K562 (cell line): ENCODE measurements around the gene MLLT3. TPM values are rescaled to one million over a fixed set of nuclear protein-coding genes. Genes with fewer than 3 reads are reported as not detected.

Source experiments
- ATAC-seq: fragments of 200-7000 bp; cut with Tn5 transposase; 3 replicates; pipeline ENCODE4 v1.9.1; 2020; ENCODE audit warnings: moderate library complexity
- BruUV-seq: library from RNA; stranded (reverse); fragments of 400-500 nt; replicated peaks from 2 replicates; lab custom pipeline; 2021; lab: Mats Ljungman, UMichigan
- CTCF ChIA-PET: fragments of 300-600 bp; formaldehyde crosslinking; extraction: SDS; loops from one replicate; lab custom pipeline; 2021; ENCODE audit warnings: low intra/inter-chr PET ratio; lab: Yijun Ruan, JAX
- POLR2A ChIA-PET: fragments of 300-600, 350-650 bp; sonication (Branson Sonifier 250); formaldehyde crosslinking; extraction: SDS; loops from one replicate; lab custom pipeline; 2021; ENCODE audit warnings: antibody characterized with exemption, inconsistent platforms; lab: Yijun Ruan, JAX
- DNase-seq, 4 experiments: peaks; one replicate each; pipeline versions ENCODE4 v3.0.0 to v3.0.0-alpha.2; 2011 to 2018; ENCODE audit warnings: low spot score in 3 of 4, mixed read lengths in 3 of 4; ENCODE audit errors: extremely low read depth in 1 of 4
- FAIRE-seq: peaks from 2 replicates; lab custom pipeline; 2011; peaks lifted over from hg19 to GRCh38; lab: Jason Lieb, UNC
- H2AFZ ChIP-seq: 2 replicates; pipeline ENCODE4 v1.6.0; 2011; ENCODE audit warnings: low read depth, low read length, control low read depth, inconsistent platforms
- H3K27ac ChIP-seq: fragments of 200-600 bp; 3 replicates; pipeline ENCODE4 v1.8.0; 2011; ENCODE audit warnings: low read depth, mild to moderate bottlenecking, control low read depth, inconsistent platforms, low read length, moderate library complexity, mixed read lengths; ENCODE audit errors: extremely low read depth
- H3K27me3 ChIP-seq, 2 experiments: fragments of 300-600 bp in 1 of 2; 2 replicates in 1 of 2; 3 replicates in 1 of 2; pipeline versions ENCODE4 v1.6.0 to v1.8.0; 2011; ENCODE audit warnings: inconsistent platforms in 2 of 2, low read length in 2 of 2, mild to moderate bottlenecking in 1 of 2, mixed read lengths in 1 of 2, moderate library complexity in 1 of 2; ENCODE audit not compliant: control insufficient read depth in 2 of 2, insufficient read depth in 2 of 2
- H3K36me3 ChIP-seq: fragments of 300-600 bp; 3 replicates; pipeline ENCODE4 v1.8.0; 2011; ENCODE audit warnings: mild to moderate bottlenecking, low read length, inconsistent platforms; ENCODE audit not compliant: control insufficient read depth, insufficient read depth
- H3K4me1 ChIP-seq, 2 experiments: fragments of 200-600 bp in 1 of 2; replicated peaks in 1 of 2; 2 replicates in 1 of 2; 3 replicates in 1 of 2; pipeline versions ENCODE4 v1.5.1 to v1.8.0; 2011; ENCODE audit warnings: inconsistent platforms in 2 of 2, low read length in 2 of 2, mild to moderate bottlenecking in 1 of 2, mixed read lengths in 1 of 2, moderate library complexity in 1 of 2; ENCODE audit not compliant: control insufficient read depth in 2 of 2, insufficient read depth in 2 of 2
- H3K4me2 ChIP-seq: 2 replicates; pipeline ENCODE4 v1.6.1; 2011; ENCODE audit warnings: low read length, control low read depth, inconsistent platforms, mixed read lengths; ENCODE audit not compliant: insufficient read depth
- H3K4me3 ChIP-seq: fragments of 200-600 bp; sonication (generic), shearing (Covaris generic); 2 replicates; pipeline ENCODE4 v1.5.1; 2016; ENCODE audit warnings: control low read depth, inconsistent platforms
- H3K79me2 ChIP-seq: fragments of 200-600 bp; 3 replicates; pipeline ENCODE4 v1.8.0; 2011; ENCODE audit warnings: low read length, inconsistent platforms; ENCODE audit not compliant: control insufficient read depth, insufficient read depth
- H3K9ac ChIP-seq, 2 experiments: 2 replicates each; pipeline versions ENCODE4 v1.6.0 to v1.6.1; 2011; ENCODE audit warnings: low read depth in 2 of 2, low read length in 2 of 2, control low read depth in 1 of 2, inconsistent platforms in 1 of 2, mild to moderate bottlenecking in 1 of 2, mixed read lengths in 1 of 2; ENCODE audit not compliant: insufficient read depth in 1 of 2
- H3K9me1 ChIP-seq: one replicate; pipeline ENCODE4 v1.6.0; 2011; ENCODE audit warnings: inconsistent platforms, mild to moderate bottlenecking, low read length, moderate library complexity; ENCODE audit not compliant: control insufficient read depth, insufficient read depth
- H3K9me3 ChIP-seq: replicated peaks from 2 replicates; pipeline ENCODE4 v1.5.1; 2011; ENCODE audit warnings: low read depth, low read length, inconsistent platforms; ENCODE audit not compliant: control insufficient read depth, insufficient read depth
- H4K20me1 ChIP-seq: replicated peaks from 2 replicates; pipeline ENCODE4 v1.6.1; 2011; ENCODE audit warnings: low read length, inconsistent platforms, mixed read lengths; ENCODE audit not compliant: control insufficient read depth, insufficient read depth
- ADNP ChIP-seq: fragments of 200-800 bp; sonication (Bioruptor generic); IDR thresholded peaks from 2 replicates; pipeline ENCODE4 v1.6.1; 2016; ENCODE audit warnings: missing genetic modification characterization, missing compliant biosample characterization
- ASH1L ChIP-seq: fragments of 450-650 bp; IDR thresholded peaks from 2 replicates; pipeline ENCODE4 v1.6.1; 2018; ENCODE audit warnings: borderline replicate concordance, mild to moderate bottlenecking, low read depth; ENCODE audit not compliant: partially characterized antibody
- KLF6 ChIP-seq: fragments of 250-450 bp; sonication (Bioruptor Pico); IDR thresholded peaks from 2 replicates; pipeline ENCODE4 v1.4.0; 2020; ENCODE audit warnings: mild to moderate bottlenecking, moderate library complexity, borderline replicate concordance
- MAFF ChIP-seq: IDR thresholded peaks from 2 replicates; pipeline ENCODE4 v1.6.1; 2012; ENCODE audit warnings: low read length, improper control_type of control experiment
- MECOM ChIP-seq: fragments of 250-450 bp; sonication (Bioruptor Pico); IDR thresholded peaks from 2 replicates; pipeline ENCODE4 v1.8.0; 2022; ENCODE audit warnings: inconsistent platforms
- MLLT1 ChIP-seq, 2 experiments: fragments of 450-650 bp; IDR thresholded peaks; 2 replicates each; pipeline ENCODE4 v1.6.1; 2016
- OTX1 ChIP-seq: fragments of 450-650 bp; formaldehyde crosslinking; IDR thresholded peaks from 2 replicates; pipeline ENCODE4 v1.4.0; 2022; ENCODE audit warnings: mild to moderate bottlenecking
- RB1 ChIP-seq: fragments of 450-650 bp; IDR thresholded peaks from 2 replicates; pipeline ENCODE4 v1.6.1; 2017; ENCODE audit warnings: low read depth, mild to moderate bottlenecking
- RUNX1 ChIP-seq: sonication (generic); IDR thresholded peaks from 2 replicates; pipeline ENCODE4 v1.6.1; 2016; ENCODE audit warnings: antibody characterized with exemption, low read depth
- TBP ChIP-seq: optimal IDR thresholded peaks from 2 replicates; pipeline ENCODE3; 2011; ENCODE audit warnings: low read depth, low read length, improper control_type of control experiment
- THRA ChIP-seq: fragments of 450-650 bp; IDR thresholded peaks from 2 replicates; pipeline ENCODE4 v1.6.1; 2017; ENCODE audit warnings: mild to moderate bottlenecking, moderate library complexity
- ZBTB26 ChIP-seq: fragments of 450-650 bp; formaldehyde crosslinking; IDR thresholded peaks from 2 replicates; pipeline ENCODE4 v1.4.0; 2022; ENCODE audit warnings: missing genetic modification characterization
- ZNF436 ChIP-seq: fragments of 250-450, 450-650 bp; sonication (Bioruptor Pico); formaldehyde crosslinking; IDR thresholded peaks from 2 replicates; pipeline ENCODE4 v1.7.0; 2020; ENCODE audit warnings: mild to moderate bottlenecking
- ZNF76 ChIP-seq: fragments of 250-450 bp; sonication (Bioruptor Pico); IDR thresholded peaks from 2 replicates; pipeline ENCODE4 v1.4.0; 2020; ENCODE audit warnings: mild to moderate bottlenecking, moderate library complexity, borderline replicate concordance
- ZNF766 ChIP-seq: fragments of 200-800 bp; sonication (Bioruptor generic); conservative IDR thresholded peaks from 2 replicates; pipeline ENCODE4 v1.6.1; 2016; ENCODE audit warnings: missing genetic modification characterization, missing compliant biosample characterization
- WGBS: fragments of 100-300 bp; shearing (Covaris generic); methylation state at CpG from one replicate; pipeline ENCODE4 v1.1.6; 2016; ENCODE audit warnings: low coverage, mixed read lengths; ENCODE audit not compliant: insufficient coverage; ENCODE audit errors: missing lambda C conversion rate; 5-methylcytosine and 5-hydroxymethylcytosine counted together
- in situ Hi-C: fragments of 300-500 bp; cut with MboI; formaldehyde crosslinking; loops from 4 replicates; pipeline ENCODE4 v1.15.0; 2018; ENCODE audit warnings: inconsistent platforms, mixed read lengths
- intact Hi-C: fragments of 100-400 bp; cut with micrococcal nuclease; formaldehyde crosslinking; loops from 2 replicates; pipeline ENCODE4 v1.14.2; 2022
- polyA plus RNA-seq, 8 experiments: library from polyadenylated mRNA; depleted of rRNA in 4 of 8; stranded (reverse) in 5 of 8; unstranded in 3 of 8; fragments of >200 nt; fragmentation: Nextera tagmentation in 2 of 8; fragmentation: Illumina TruSeq in 1 of 8; extraction: Ambion mirVana in 2 of 8; extraction: Trizol in 1 of 8; gene quantifications; 2 replicates each; pipeline versions ENCODE4 v1.2.1 to v1.2.3, GENCODE V29; 2011 to 2014; ENCODE audit warnings: inconsistent platforms in 1 of 8, missing spikeins in 1 of 8
- total RNA-seq, 7 experiments: library from RNA; depleted of rRNA in 6 of 7; stranded (reverse); fragments of >200 nt in 6 of 7; fragmentation: Illumina TruSeq in 2 of 7; extraction: Trizol in 2 of 7; gene quantifications; 2 replicates each; pipeline versions ENCODE4 v1.2.1 to v1.2.3, GENCODE V29; 2011 to 2021; ENCODE audit warnings: low replicate concordance in 1 of 7

MLLT3 gene
- total and polyA plus RNA-seq, 9 of the 15 experiments (the other 6 are each of a cell fraction or from before 2014, with no cell fraction given): 0.07 to 0.42 (median 0.22) TPM; not detected in 4

GRCh38 chr9:20307621-20308020 is 314.7 kb downstream of the MLLT3 start:
- WGBS: 2% methylated on average over 7 of the region's 7 CpGs
- H3K4me3 ChIP-seq: no peak overlapping the region
- no peak overlapping the region for H3K9ac ChIP-seq
- H3K36me3 ChIP-seq: no peaks in the 10 kb centered on the region
- DNase-seq (no peak), FAIRE-seq (no peak), ATAC-seq (no peak)
- H3K27me3 ChIP-seq: no peaks in the 10 kb centered on the region
- TF ChIP-seq KLF6: no peak
- TF ChIP-seq ZNF436 (CRISPR knock-in tag): no peak
- TF ChIP-seq ZBTB26 (CRISPR knock-in tag): no peak
- TF ChIP-seq MAFF: no peak
- no peak for TF ChIP-seq TBP
- TF ChIP-seq ASH1L: no peak
- TF ChIP-seq THRA: no peak
- TF ChIP-seq ZNF76 (CRISPR knock-in tag): no peak
- no peak for TF ChIP-seq MECOM (CRISPR knock-in tag)
- no peak for TF ChIP-seq ADNP (tag)
- no peak for TF ChIP-seq ZNF766 (CRISPR knock-in tag)
- TF ChIP-seq RUNX1: no peak
- no peak for TF ChIP-seq MLLT1 (IDR thresholded peaks at IDR 0.05)
- TF ChIP-seq OTX1: no peak
- no peak for TF ChIP-seq RB1
- no peak overlapping the region for H3K27ac ChIP-seq
- no peaks in the 10 kb centered on the region for H3K4me1 ChIP-seq
- no peaks in the 10 kb centered on the region for H3K79me2 ChIP-seq
- intact Hi-C loops (no loop called here), in situ Hi-C loops (no loop called here)
- ChIA-PET CTCF (no interaction called here), POLR2A (no interaction called here)
- no peak overlapping the region for H3K4me2 ChIP-seq
- H3K9me3 ChIP-seq: no peaks in the 10 kb centered on the region
- no peaks in the 10 kb centered on the region for H4K20me1 ChIP-seq
- BruUV-seq: no TSS peak
- no peak overlapping the region for H2AFZ ChIP-seq
- H3K9me1 ChIP-seq: no peaks in the 10 kb centered on the region
